Activated CD4-positive, alpha-beta memory T cell treated with anti-CD3 and anti-CD28 coated beads for 36 hours (primary cell): Measurements from ENCODE around the gene LYST. TPM values are rescaled to one million over a fixed set of nuclear protein-coding genes. Genes with fewer than 3 reads are reported as not detected.
"Not testable (repeated sequence)": the region's sequence is repeated elsewhere in the genome, so short reads cannot be mapped to it uniquely, and the experiment has no call there.

Experiments
- CTCF ChIA-PET: fragments of 350-600 bp; sonication (Branson Sonifier 250); formaldehyde crosslinking; loops from one replicate; lab custom pipeline; 2021; ENCODE audit warnings: antibody characterized with exemption, inconsistent platforms; lab: Charles Lee
- POLR2A ChIA-PET: fragments of 350-600 bp; sonication (Branson Sonifier 250); formaldehyde crosslinking; loops from one replicate; lab custom pipeline; 2021; ENCODE audit warnings: antibody characterized with exemption; lab: Charles Lee
- DNase-seq: peaks from one replicate; pipeline ENCODE4 v3.0.0-alpha.2; 2020
- H3K27ac Mint-ChIP-seq: one replicate; pipeline ENCODE4 v1.8.0; 2021; ENCODE audit warnings: mixed read lengths
- H3K27me3 Mint-ChIP-seq: one replicate; pipeline ENCODE4 v1.8.0; 2021; ENCODE audit warnings: mixed read lengths
- H3K36me3 Mint-ChIP-seq: one replicate; pipeline ENCODE4 v1.8.0; 2021; ENCODE audit warnings: mixed read lengths
- H3K4me1 Mint-ChIP-seq: one replicate; pipeline ENCODE4 v1.8.0; 2021; ENCODE audit warnings: low read depth, mixed read lengths
- H3K4me3 Mint-ChIP-seq: one replicate; pipeline ENCODE4 v1.8.0; 2021; ENCODE audit warnings: mild to moderate bottlenecking, mixed read lengths
- H3K9me3 Mint-ChIP-seq: one replicate; pipeline ENCODE4 v1.8.0; 2021; ENCODE audit warnings: mixed read lengths
- intact Hi-C: fragments of 100-400 bp; cut with micrococcal nuclease; formaldehyde crosslinking; loops from one replicate; pipeline ENCODE4 v1.15.1; 2023
- total RNA-seq, 2 experiments: library from RNA; stranded (reverse); gene quantifications; one replicate each; pipeline ENCODE4 v1.2.3, GENCODE V29; 2021

The LYST gene
- total RNA-seq, 2 experiments from 2014 or later = 26.5 to 28.0 TPM

DNA sequence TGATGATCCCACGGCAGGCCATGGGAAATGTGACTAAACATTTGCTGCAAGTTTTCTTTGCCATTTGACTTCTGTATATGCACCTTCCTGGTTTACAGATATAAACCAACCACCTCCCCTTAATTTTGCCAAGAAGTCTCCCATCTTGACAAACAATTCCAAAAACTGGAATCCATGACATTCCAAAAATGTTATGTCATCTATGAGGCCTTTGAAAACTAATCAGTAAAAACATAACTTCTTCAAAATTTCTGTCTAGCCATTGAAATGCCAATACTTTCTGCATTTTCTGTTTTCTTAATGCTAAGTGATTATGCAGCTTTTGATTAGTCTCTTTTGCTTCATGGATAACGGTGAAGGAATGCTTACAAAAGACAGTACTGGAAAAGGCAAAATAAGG, 84.1 kb downstream of the LYST start:
- no peak overlapping the region for H3K4me3 Mint-ChIP-seq
- DNase-seq = no peak
- POLR2A ChIA-PET = no interaction called here
- H3K4me1 Mint-ChIP-seq = no peaks in the 10 kb centered on the region
- H3K27ac Mint-ChIP-seq = no peak overlapping the region
- CTCF ChIA-PET = interaction anchor here (0.6 to 3.6 kb wide), 20 partner anchors 10 to 294 kb away, joined by 3 to 41 read pairs (median 4); partner anchors contain the start of gene B3GALNT2
- peaks cover 18% of the 10 kb centered on the region for H3K36me3 Mint-ChIP-seq
- intact Hi-C loops = no loop called here
- no peaks in the 10 kb centered on the region for H3K27me3 Mint-ChIP-seq
- H3K9me3 Mint-ChIP-seq = no peaks in the 10 kb centered on the region

DNA sequence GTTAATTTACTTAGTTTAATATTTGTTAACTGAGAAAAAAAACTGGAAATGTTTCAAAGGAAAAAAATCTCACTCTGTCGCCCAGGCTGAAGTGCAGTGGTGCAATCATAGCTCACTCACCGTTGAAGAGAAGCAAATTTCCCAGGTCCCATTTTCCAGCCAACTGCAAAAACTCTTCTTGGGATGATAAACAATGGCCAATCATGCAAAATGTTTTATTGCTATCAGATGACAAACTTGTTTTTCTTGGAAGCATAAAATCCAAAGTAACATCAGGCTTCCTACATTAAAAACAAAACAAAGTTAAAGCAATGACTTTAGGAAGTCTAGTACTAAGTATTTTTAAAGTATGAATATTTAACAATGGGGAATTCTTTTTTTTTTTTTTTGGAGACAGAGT, 84.9 kb downstream of the LYST start:
- intact Hi-C loops = no loop called here
- Mint-ChIP-seq H3K4me3 (no peak overlapping the region), H3K27ac (no peak overlapping the region), H3K36me3 (peaks cover 15% of the 10 kb centered on the region), H3K4me1 (no peaks in the 10 kb centered on the region), H3K9me3 (no peaks in the 10 kb centered on the region), H3K27me3 (no peaks in the 10 kb centered on the region)
- ChIA-PET POLR2A (no interaction called here), CTCF (interaction anchor here (0.7 to 3.0 kb wide), 7 partner anchors 9 to 276 kb away, joined by 4 to 14 read pairs (median 5); partner anchors contain the start of gene B3GALNT2)
- DNase-seq = no peak

DNA sequence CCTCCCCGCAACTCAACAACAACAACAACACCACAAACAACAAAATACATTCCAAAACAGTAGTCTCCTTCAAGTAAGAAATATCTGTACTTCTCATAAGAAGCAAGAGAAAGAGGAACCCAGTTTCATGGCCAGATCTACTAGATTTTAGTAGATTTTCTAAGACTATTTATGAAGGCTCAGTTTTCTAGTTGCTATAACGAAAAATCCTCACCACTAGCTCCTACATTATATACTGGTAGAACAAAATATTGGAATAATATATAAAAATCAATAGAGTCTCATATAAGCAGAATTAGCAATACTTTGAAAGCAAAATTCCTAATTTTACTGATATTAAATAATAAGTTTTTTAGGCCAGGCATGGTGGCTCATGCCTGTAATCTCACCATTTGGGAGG, 86.9 kb downstream of the LYST start:
- H3K4me3 Mint-ChIP-seq = no peak overlapping the region
- H3K4me1 Mint-ChIP-seq = no peaks in the 10 kb centered on the region
- intact Hi-C loops = no loop called here
- H3K9me3 Mint-ChIP-seq = no peaks in the 10 kb centered on the region
- no peak overlapping the region for H3K27ac Mint-ChIP-seq
- H3K27me3 Mint-ChIP-seq = no peaks in the 10 kb centered on the region
- ChIA-PET CTCF (no interaction called here), POLR2A (no interaction called here)
- DNase-seq = no peak
- H3K36me3 Mint-ChIP-seq = peaks cover 12% of the 10 kb centered on the region

DNA sequence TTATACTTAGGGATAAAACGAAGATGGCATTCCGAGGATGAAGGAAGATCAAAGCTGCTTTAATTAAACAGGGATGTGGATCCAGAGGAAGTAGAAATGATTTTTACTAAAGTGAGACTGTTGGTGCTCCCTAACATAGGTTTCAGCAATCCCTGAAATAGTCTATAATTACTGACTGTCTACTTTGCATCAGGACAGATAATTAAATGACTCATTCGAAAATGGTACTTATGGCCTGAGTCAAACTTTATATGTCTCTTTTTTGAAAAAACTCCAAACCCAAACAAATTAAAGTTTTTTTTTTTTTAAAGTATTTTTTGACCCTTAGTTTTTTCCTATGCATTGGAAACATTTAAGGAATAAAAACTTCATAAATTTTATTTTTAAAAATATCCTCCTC, 90.3 kb downstream of the LYST start:
- POLR2A ChIA-PET = no interaction called here
- H3K36me3 Mint-ChIP-seq = peaks cover 15% of the 10 kb centered on the region

DNA sequence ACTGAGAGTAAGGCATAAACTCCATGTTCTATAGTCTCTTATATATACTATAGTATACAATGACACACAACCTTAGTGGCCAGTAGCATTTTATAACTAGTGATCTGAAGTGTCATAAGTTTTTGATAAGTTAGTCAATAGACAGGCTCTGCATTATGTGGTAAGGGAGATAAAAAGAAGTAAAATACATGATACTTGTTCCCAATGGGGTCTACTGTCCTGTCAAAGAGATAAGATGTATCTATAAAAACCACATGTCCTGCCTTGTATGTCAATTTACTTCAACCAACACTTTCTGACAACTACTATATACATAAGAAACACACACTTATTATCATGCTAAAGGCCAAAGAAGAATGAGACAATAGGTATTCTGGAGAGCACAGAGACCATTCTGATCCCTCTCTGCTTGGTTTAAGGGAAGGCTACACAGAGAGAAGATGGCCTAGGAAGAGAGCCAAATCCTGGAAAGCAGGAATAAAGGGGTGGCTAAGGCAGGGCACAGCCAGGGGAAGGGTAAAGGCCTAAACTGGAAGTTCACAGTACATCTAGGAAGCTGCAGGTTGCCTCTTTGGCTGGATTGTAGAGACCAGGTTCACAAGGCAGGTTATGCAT, 91.4 kb downstream of the LYST start:
- intact Hi-C loops = no loop called here
- DNase-seq = no peak
- H3K4me1 Mint-ChIP-seq = no peaks in the 10 kb centered on the region
- no peaks in the 10 kb centered on the region for H3K9me3 Mint-ChIP-seq
- H3K27me3 Mint-ChIP-seq = no peaks in the 10 kb centered on the region
- peaks cover 19% of the 10 kb centered on the region for H3K36me3 Mint-ChIP-seq
- CTCF ChIA-PET = no interaction called here
- H3K4me3 Mint-ChIP-seq = no peak overlapping the region
- POLR2A ChIA-PET = no interaction called here
- no peak overlapping the region for H3K27ac Mint-ChIP-seq

More for the DNA sequence above, 90.3 kb downstream of the LYST start:
- Mint-ChIP-seq H3K27ac (no peak overlapping the region), H3K4me1 (no peaks in the 10 kb centered on the region), H3K9me3 (no peaks in the 10 kb centered on the region), H3K27me3 (no peaks in the 10 kb centered on the region), H3K4me3 (no peak overlapping the region)
- CTCF ChIA-PET = interaction anchor here (2.5 kb wide), 1 partner anchor 195 kb away, joined by 8 read pairs; no protein-coding TSS in a partner anchor
- DNase-seq = no peak
- intact Hi-C loops = no loop called here

DNA sequence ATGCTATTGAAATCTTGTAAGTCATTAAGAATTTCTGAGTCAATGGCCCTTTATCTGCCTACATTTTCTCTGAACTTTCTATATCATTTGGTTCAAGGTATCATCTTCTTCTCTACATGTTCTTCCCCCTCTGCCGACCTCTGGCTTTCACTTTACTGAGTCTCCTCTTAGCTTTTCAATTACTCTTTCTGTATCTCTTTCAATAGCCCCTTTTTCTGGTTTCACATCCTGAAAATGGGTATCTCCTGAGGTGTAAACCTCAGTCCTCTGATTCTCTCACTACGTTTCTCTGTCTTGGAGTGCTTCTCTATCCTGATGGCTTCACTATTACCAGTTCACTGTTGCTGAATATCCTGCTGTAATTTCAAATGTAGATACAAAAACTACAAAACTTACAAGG, 98.9 kb downstream of the LYST start:
- no peak for DNase-seq
- Mint-ChIP-seq H3K27ac (no peak overlapping the region), H3K36me3 (peaks cover 16% of the 10 kb centered on the region), H3K4me3 (no peak overlapping the region), H3K27me3 (no peaks in the 10 kb centered on the region), H3K4me1 (peaks cover 8% of the 10 kb centered on the region), H3K9me3 (no peaks in the 10 kb centered on the region)
- intact Hi-C loops = no loop called here
- POLR2A ChIA-PET = interaction anchor here (0.5 to 1.0 kb wide), 2 partner anchors 77 to 204 kb away, joined by 3 read pairs; no protein-coding TSS in a partner anchor
- CTCF ChIA-PET = interaction anchor here (1.6 to 1.7 kb wide), 2 partner anchors 204 to 254 kb away, joined by 3 to 4 read pairs; no protein-coding TSS in a partner anchor

DNA sequence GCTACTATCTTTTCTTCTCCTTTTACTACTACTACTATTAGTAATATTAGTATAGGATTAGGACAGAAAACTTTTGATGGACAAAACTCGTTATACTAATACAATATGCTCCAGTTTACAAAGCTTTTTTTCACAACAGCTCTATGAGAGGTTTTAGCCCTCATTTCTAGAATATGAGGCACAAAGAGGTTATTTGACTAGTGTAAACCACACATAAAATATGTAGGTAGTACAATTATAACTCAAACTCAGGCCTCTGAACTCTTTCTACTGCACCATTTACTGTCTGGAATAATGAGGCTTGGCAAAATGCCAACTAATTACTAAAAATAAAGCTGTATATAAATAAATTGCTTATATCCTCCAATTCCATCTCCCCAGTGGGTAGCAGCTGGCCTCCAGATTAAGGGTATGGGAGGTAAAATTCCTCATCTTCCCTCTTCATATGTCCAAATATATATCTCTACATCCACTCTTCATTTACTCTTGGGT, 99.9 kb downstream of the LYST start:
- peaks cover 19% of the 10 kb centered on the region for H3K36me3 Mint-ChIP-seq
- intact Hi-C loops = no loop called here
- H3K27ac Mint-ChIP-seq = no peak overlapping the region

DNA sequence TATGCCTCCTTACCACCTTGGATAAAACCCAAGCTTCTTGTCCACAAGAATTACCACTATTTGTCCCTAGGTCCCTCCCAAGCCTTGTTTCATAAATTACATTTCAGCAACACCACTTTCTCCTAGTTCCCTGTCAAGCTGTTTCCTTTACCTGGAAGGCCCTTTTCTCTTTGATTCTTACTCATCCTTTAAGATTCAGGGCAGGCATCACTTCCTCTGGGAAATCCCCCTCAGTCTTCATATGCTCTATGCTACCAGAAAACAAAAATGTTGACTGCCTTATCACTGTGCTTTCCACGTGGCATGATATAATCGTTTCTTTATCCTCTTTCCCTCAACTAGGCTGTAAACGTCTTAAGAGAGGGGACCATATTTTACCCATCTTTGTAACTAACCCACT, 102.7 kb downstream of the LYST start:
- H3K27ac Mint-ChIP-seq = no peak overlapping the region
- no peak overlapping the region for H3K4me3 Mint-ChIP-seq
- DNase-seq = peak; percentile 36
- H3K4me1 Mint-ChIP-seq = peaks cover 8% of the 10 kb centered on the region
- no peaks in the 10 kb centered on the region for H3K9me3 Mint-ChIP-seq
- intact Hi-C loops = loop anchor here (1.0 kb wide), 1 partner anchor 235 kb away; no protein-coding TSS in a partner anchor
- ChIA-PET CTCF (interaction anchor here (0.8 to 1.0 kb wide), 2 partner anchors 21 to 208 kb away, joined by 3 to 4 read pairs; no protein-coding TSS in a partner anchor), POLR2A (no interaction called here)
- H3K27me3 Mint-ChIP-seq = no peaks in the 10 kb centered on the region
- H3K36me3 Mint-ChIP-seq = peaks cover 25% of the 10 kb centered on the region

More for the DNA sequence above, 99.9 kb downstream of the LYST start:
- ChIA-PET POLR2A (no interaction called here), CTCF (interaction anchor here (1.7 kb wide), 1 partner anchor 205 kb away, joined by 4 read pairs; no protein-coding TSS in a partner anchor)
- Mint-ChIP-seq H3K9me3 (no peaks in the 10 kb centered on the region), H3K4me3 (no peak overlapping the region), H3K4me1 (peaks cover 8% of the 10 kb centered on the region), H3K27me3 (no peaks in the 10 kb centered on the region)
- no peak for DNase-seq

DNA sequence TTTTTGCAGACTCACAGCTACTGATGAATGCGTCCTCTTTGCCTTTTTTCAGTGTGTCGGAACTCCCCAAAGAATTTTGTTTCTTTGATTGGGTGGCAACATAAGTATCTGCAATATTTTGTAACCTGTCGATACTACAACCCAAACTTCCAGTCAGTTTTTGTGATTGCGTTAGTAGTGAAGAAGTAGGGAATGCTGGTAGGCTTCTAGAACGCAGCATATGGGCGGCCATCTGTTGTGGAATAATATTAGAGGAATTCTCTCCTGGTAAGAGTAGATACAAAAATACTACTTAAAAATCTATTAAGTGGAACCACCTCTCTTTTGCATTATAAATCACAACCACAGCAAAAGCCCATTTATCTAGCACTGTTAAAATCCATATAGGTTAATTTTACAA, 107.4 kb downstream of the LYST start:
- H3K27ac Mint-ChIP-seq = no peak overlapping the region
- POLR2A ChIA-PET = no interaction called here
- intact Hi-C loops = no loop called here
- no peak for DNase-seq
- H3K4me1 Mint-ChIP-seq = no peaks in the 10 kb centered on the region
- H3K27me3 Mint-ChIP-seq = no peaks in the 10 kb centered on the region
- peaks cover 28% of the 10 kb centered on the region for H3K36me3 Mint-ChIP-seq
- CTCF ChIA-PET = interaction anchor here (1.3 kb wide), 1 partner anchor 212 kb away, joined by 3 read pairs; no protein-coding TSS in a partner anchor
- no peaks in the 10 kb centered on the region for H3K9me3 Mint-ChIP-seq
- H3K4me3 Mint-ChIP-seq = no peak overlapping the region

DNA sequence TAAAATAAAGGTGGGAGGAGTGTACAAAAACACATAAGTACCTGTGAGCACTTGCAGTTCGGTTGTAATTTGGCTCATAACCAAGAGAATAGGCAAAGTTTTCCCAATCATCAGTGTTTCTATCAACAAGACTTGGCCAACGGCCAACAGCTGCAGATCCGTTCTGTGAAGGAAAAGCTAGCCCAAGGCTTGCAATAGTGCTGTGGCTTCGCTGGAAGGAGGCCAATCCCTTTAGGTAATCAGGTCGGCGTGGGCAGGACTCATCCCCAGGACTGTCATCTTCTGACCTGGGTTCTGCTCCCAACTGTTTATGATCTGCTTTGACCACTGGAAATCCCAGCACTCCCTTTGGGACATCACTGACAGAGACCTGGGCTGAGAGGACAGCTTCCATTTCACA, 107.8 kb downstream of the LYST start:
- H3K27ac Mint-ChIP-seq = no peak overlapping the region
- no peak overlapping the region for H3K4me3 Mint-ChIP-seq
- no peaks in the 10 kb centered on the region for H3K9me3 Mint-ChIP-seq
- POLR2A ChIA-PET = no interaction called here
- no peaks in the 10 kb centered on the region for H3K27me3 Mint-ChIP-seq
- DNase-seq = no peak
- peaks cover 28% of the 10 kb centered on the region for H3K36me3 Mint-ChIP-seq
- intact Hi-C loops = no loop called here
- CTCF ChIA-PET = interaction anchor here (1.3 kb wide), 1 partner anchor 213 kb away, joined by 3 read pairs; no protein-coding TSS in a partner anchor
- H3K4me1 Mint-ChIP-seq = no peaks in the 10 kb centered on the region

DNA sequence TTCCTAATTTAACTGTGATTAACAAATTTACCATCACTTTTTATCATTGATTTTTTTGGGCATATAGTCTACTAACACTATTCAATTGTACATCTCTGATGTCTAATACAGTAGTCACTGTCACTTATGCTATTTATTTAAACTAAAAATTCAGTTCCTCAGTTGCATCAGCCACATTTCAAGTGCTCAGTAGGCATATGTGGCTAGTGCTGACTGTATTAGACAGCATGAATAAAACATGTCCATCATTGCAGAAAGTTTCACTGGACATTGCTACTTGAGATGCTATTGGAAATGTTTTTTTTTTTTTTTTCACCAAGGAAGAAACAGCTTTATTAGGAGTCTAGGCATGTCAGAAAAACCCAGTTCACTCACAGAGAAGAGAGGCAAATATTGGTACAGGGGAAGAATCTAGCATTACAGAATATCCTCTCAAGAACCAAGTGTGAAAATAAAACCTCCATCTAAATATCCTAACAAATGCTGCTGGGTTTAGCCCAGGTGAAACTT, 109.1 kb downstream of the LYST start:
- intact Hi-C loops = no loop called here
- Mint-ChIP-seq H3K36me3 (peaks cover 26% of the 10 kb centered on the region), H3K27me3 (no peaks in the 10 kb centered on the region), H3K27ac (no peak overlapping the region), H3K9me3 (no peaks in the 10 kb centered on the region), H3K4me1 (no peaks in the 10 kb centered on the region), H3K4me3 (no peak overlapping the region)
- POLR2A ChIA-PET = no interaction called here
- CTCF ChIA-PET = interaction anchor here (0.7 to 2.1 kb wide), 2 partner anchors 29 to 214 kb away, joined by 3 to 8 read pairs (median 3); no protein-coding TSS in a partner anchor
- DNase-seq = no peak

DNA sequence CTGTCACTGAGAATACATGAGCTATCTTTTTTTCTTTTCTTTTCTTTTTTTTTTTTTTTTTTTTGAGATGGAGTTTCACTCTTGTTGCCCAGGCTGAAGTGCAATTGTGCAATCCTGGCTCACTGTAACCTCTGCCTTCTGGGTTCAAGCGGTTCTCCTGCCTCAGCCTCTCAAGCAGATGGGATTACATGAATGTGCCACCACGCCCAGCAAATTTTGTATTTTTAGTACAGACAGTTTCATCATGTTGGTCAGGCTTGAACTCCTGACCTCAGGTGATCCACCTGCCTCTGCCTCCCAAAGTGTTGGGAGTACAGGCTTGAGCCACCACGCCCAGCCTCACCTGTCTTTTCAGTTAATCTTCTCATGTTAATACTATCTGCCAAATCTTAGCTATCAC, 112.5 kb downstream of the LYST start:
- peaks cover 13% of the 10 kb centered on the region for H3K36me3 Mint-ChIP-seq
- H3K4me3 Mint-ChIP-seq, H3K27ac Mint-ChIP-seq, DNase-seq, H3K27me3 Mint-ChIP-seq, H3K9me3 Mint-ChIP-seq, POLR2A ChIA-PET, CTCF ChIA-PET, intact Hi-C loops, H3K4me1 Mint-ChIP-seq: not testable (repeated sequence)
